Measurements from ENCODE around the gene LMNTD1.
A peak's percentile ranks its signal among the peaks of the same experiment; 100 is the strongest.

DNA sequence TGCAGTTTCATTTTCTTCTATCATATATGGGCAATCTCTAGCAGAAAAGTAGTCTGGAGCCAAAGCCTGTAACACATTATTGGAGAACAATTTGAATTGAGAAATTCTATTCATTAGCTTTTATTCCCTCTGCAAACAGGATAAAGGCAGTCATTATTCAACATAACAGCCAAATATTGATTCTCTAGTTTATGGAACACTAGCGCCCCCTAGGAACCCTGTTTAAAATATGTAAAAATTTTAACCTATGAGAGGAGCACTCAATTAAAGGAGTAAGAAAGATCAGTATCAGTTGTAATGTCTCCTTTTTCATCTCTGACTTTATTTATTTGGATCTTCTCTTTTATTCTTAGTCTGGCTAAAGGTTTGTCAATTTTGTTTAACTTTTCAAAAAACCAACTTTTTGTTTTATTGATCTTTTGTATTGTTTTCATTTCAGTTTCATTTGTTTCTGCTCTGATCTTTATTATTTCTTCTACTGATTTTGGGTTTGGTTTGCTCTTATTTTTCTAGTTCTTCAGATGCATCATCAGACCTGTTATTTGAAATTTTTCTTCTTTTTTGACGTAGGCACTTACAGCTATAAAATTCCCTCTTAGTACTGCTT, 4.8 kb upstream of the LMNTD1 start:
- TF ChIP-seq, protein P1, sequence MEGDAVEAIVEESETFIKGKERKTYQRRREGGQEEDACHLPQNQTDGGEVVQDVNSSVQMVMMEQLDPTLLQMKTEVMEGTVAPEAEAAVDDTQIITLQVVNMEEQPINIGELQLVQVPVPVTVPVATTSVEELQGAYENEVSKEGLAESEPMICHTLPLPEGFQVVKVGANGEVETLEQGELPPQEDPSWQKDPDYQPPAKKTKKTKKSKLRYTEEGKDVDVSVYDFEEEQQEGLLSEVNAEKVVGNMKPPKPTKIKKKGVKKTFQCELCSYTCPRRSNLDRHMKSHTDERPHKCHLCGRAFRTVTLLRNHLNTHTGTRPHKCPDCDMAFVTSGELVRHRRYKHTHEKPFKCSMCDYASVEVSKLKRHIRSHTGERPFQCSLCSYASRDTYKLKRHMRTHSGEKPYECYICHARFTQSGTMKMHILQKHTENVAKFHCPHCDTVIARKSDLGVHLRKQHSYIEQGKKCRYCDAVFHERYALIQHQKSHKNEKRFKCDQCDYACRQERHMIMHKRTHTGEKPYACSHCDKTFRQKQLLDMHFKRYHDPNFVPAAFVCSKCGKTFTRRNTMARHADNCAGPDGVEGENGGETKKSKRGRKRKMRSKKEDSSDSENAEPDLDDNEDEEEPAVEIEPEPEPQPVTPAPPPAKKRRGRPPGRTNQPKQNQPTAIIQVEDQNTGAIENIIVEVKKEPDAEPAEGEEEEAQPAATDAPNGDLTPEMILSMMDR (IDR thresholded peaks at IDR 0.05; ENCODE audit: insufficient read depth, low read length, poor library complexity, severe bottlenecking), result peak; percentile 38
- no peak for TF ChIP-seq EZH2phosphoT487 (conservative IDR thresholded peaks at IDR 0.05; ENCODE audit: low read length)
